Activated naive CD8-positive, alpha-beta T cell treated with anti-CD3 and anti-CD28 coated beads, Interleukin-2, amount 10 ng/mL, durations not matched to agents 7 days and 5 days (primary cell): Measurements from ENCODE around the gene CPNE9. TPM values are rescaled to one million over a fixed set of nuclear protein-coding genes. Genes with fewer than 3 reads are reported as not detected.
A peak's percentile ranks its signal among the peaks of the same experiment; 100 is the strongest.

Experiments
- ATAC-seq: fragments of 150-1000 bp; cut with Tn5 transposase; one replicate; pipeline ENCODE4 v1.10.0; 2021; ENCODE audit warnings: low read depth, moderate library complexity
- POLR2A ChIA-PET: fragments of 350-600 bp; sonication (Branson Sonifier 250); formaldehyde crosslinking; loops from one replicate; lab custom pipeline; 2021; ENCODE audit warnings: antibody characterized with exemption; lab: Charles Lee
- DNase-seq: peaks from one replicate; pipeline ENCODE4 v3.0.0; 2021
- H3K27ac Mint-ChIP-seq: one replicate; pipeline ENCODE4 v1.8.0; 2022; ENCODE audit warnings: mild to moderate bottlenecking, mixed read lengths
- H3K27me3 Mint-ChIP-seq: one replicate; pipeline ENCODE4 v1.8.0; 2022; ENCODE audit warnings: mild to moderate bottlenecking, moderate library complexity, mixed read lengths
- H3K36me3 Mint-ChIP-seq: one replicate; pipeline ENCODE4 v1.8.0; 2021; ENCODE audit warnings: mild to moderate bottlenecking, mixed read lengths
- H3K4me1 Mint-ChIP-seq: one replicate; pipeline ENCODE4 v1.8.0; 2021; ENCODE audit warnings: mixed read lengths
- H3K4me3 Mint-ChIP-seq: one replicate; pipeline ENCODE4 v1.8.0; 2022; ENCODE audit warnings: mild to moderate bottlenecking, moderate library complexity, mixed read lengths
- H3K9me3 Mint-ChIP-seq: one replicate; pipeline ENCODE4 v1.8.0; 2021; ENCODE audit warnings: mixed read lengths
- total RNA-seq, 2 experiments: library from RNA; stranded (reverse); gene quantifications; one replicate each; pipeline ENCODE4 v1.2.3, GENCODE V29; 2021

CPNE9 gene
- total RNA-seq, 2 experiments from 2014 or later, result 1.1 TPM; not detected in 1

DNA sequence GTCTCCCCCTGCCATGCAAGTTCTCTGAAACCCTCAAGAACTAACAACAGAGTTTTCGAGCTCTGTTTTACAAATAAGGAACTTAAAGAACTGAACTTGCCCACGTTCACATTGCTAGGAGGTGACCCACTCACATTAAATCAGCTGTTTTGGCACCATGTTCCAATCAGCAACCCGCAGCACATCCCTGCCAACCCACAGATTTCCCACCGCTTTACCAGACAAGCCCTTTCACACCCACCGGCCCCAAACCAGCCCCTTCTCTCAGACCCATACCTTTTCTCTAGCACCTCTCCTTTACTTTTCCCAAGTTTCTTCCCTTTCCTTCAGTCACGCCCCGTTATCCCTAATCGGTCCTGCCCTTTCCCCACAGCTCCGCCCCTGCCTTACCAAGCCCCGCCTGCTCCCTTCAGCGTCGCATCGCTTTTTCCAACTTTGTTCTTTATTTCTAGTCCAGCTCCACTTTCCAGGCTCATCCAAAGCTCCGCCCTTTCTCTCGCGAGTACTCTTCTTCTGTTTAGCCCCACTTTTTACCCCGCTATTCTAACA lies 27.1 kb downstream of the CPNE9 start:
- Mint-ChIP-seq H3K36me3 (peaks cover 13% of the 10 kb centered on the region), H3K27ac (peak overlapping the region; percentile 96), H3K9me3 (no peaks in the 10 kb centered on the region), H3K4me1 (peaks cover 57% of the 10 kb centered on the region), H3K27me3 (no peaks in the 10 kb centered on the region), H3K4me3 (peak overlapping the region; percentile 96)
- DNase-seq (no peak), ATAC-seq (peak; percentile 38)
- POLR2A ChIA-PET, result interaction anchor here (0.6 to 5.4 kb wide), 12 partner anchors 18 to 1556 kb away, joined by 3 to 65 read pairs (median 5); partner anchors contain the start of genes ARPC4, CRELD1, MTMR14 and OGG1

DNA sequence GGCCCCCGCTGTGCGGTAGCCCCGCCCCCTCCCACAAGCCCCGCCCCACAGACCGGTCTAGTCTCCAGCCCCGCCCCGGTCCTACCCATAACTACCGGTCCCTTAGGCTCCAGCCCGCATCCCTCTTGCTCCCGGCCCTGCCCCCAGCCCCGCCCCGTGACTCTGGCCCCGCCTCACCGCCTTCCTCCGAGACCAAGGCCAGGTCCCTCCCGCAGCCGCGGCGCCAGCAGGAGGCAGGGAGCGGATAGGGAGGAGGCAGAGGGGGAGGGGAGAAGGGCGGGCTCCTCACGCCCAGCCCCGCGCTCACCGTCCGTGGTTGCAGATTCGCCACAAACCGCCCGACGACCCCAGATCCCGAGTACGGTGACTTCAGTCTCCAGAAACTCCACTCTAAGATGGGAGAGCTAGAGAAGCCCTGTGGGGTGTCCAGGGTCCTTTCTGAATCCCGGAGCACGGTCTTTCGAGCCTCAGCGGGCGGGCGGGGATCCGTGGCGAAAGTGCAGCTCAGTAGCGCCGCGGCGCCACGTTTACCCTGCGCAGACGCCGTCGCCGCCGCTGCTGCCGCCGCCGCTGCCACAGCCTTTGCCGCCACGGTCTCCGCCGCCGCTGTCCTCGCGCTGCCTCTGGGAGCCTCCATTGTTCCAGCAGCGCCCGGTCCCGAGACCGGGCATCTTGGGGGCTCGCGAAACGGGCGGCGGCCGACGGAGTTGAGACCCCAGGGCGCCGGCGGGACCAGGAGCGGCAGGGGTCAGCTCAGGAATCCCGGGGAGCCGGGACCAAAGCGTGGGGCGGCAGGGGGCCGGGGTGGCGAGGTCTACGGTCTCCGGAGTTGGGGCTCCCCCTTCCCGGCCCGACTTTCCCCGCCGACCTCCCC lies 27.8 kb downstream of the CPNE9 start, which contains the start of gene BRPF1:
Gene BRPF1 (plus strand): TSS at position 530 of the 874 bp plus-strand sequence. CDS start 2,406 bp downstream, outside the sequence.
- peak within 1 kb of the TSS; percentile 96 for H3K27ac Mint-ChIP-seq
- DNase-seq (peak; percentile 97), ATAC-seq (peak; percentile 92)
- H3K27me3 Mint-ChIP-seq, result no peaks in the 10 kb centered on the region
- peaks cover 60% of the 10 kb centered on the region for H3K4me1 Mint-ChIP-seq
- peaks cover 17% of the 10 kb centered on the region for H3K36me3 Mint-ChIP-seq
- peak within 1 kb of the TSS; percentile 98 for H3K4me3 Mint-ChIP-seq
- H3K9me3 Mint-ChIP-seq, result no peaks in the 10 kb centered on the region
- POLR2A ChIA-PET, result interaction anchor here (0.6 to 5.4 kb wide), 14 partner anchors 11 to 1555 kb away, joined by 3 to 65 read pairs (median 5); partner anchors contain the start of genes ARPC4, CAMK1, CRELD1 and MTMR14

DNA sequence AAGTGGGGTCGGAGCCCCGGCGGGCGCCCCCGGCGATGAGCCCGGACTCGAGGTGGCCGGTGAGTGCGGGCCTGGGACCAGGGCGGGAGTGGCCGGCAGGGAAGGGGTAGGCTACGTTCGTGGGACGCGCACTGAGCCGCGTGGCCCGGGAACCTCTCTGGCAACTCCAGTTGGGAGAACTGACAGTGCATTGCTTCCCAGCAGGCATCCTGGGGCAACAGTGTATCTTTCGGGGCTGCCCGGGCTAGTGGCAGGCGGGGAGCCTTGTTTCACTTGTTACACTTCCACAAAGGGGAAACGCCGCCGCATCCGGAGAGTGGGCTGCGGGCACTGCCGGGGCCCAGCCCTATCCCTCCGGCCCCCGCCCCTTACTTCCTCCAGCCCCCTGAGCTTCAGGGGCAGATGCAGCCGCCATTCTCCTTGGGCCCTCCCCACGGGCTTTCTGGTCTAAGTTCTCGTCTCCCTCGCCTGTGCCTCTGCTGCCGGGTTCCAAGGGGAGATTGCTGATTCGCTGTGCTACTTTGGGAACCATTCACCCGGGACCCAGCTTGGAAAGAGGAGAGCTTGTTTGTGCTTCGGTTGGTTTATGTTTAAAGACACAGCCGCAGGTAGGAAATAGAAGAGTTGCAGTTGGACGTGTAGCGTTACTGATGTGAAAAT lies 28.6 kb downstream of the CPNE9 start:
- DNase-seq, result peak; percentile 78
- peak; percentile 29 for ATAC-seq
- Mint-ChIP-seq H3K27me3 (no peaks in the 10 kb centered on the region), H3K9me3 (no peaks in the 10 kb centered on the region), H3K36me3 (peaks cover 22% of the 10 kb centered on the region), H3K4me3 (peak overlapping the region; percentile 98), H3K4me1 (peaks cover 63% of the 10 kb centered on the region), H3K27ac (peak overlapping the region; percentile 83)
- POLR2A ChIA-PET, result interaction anchor here (0.7 to 5.4 kb wide), 17 partner anchors 10 to 1555 kb away, joined by 3 to 65 read pairs (median 4); partner anchors contain the start of genes ARPC4, CAMK1, CRELD1 and MTMR14

DNA sequence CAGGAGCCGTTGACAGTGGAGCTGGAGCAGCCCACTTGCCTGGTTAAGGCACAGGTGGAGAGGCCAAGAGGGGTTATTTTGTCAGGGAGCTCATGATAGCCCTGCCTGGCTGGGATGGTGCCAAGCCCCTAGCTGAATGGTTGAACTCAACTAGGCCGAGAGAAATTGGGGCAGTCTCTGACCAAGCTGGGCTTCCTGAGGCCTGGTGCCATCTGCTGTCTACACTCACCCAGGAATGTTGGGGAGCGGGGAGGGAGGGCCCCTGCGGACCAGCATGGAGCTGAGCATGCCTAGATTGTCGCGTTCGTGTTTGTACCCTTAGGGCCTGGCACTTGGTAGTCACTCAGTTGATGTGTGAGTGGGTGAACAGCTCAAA lies 29.1 kb downstream of the CPNE9 start:
- Mint-ChIP-seq H3K27ac (peak overlapping the region; percentile 83), H3K9me3 (no peaks in the 10 kb centered on the region), H3K36me3 (peaks cover 22% of the 10 kb centered on the region), H3K27me3 (no peaks in the 10 kb centered on the region), H3K4me3 (peak overlapping the region; percentile 98), H3K4me1 (peaks cover 58% of the 10 kb centered on the region)
- DNase-seq (no peak), ATAC-seq (no peak)
- POLR2A ChIA-PET, result interaction anchor here (0.7 to 5.4 kb wide), 13 partner anchors 10 to 336 kb away, joined by 3 to 65 read pairs (median 4); partner anchors contain the start of genes ARPC4, CAMK1, CRELD1 and MTMR14

DNA sequence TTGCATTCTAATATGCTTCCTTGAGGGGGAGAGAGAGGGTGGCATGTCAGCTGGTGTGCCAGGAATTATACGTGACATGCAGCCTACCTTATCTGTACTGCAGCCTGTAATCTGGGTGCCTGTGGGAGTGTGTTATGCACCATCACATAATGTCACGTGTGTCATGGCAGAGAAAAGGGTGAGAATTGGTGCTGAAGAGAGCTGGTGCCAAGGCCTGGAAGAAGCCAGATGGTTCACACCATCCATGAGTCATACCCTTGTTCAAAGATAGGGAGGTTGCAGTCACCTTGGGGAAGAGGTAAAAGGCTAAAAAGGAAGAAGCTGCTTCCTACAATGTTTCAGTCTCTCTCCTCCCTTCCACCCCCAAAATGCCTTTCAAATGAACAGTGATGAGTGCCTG lies 33.2 kb downstream of the CPNE9 start:
- H3K27ac Mint-ChIP-seq, result peak overlapping the region; percentile 5
- H3K27me3 Mint-ChIP-seq, result no peaks in the 10 kb centered on the region

DNA sequence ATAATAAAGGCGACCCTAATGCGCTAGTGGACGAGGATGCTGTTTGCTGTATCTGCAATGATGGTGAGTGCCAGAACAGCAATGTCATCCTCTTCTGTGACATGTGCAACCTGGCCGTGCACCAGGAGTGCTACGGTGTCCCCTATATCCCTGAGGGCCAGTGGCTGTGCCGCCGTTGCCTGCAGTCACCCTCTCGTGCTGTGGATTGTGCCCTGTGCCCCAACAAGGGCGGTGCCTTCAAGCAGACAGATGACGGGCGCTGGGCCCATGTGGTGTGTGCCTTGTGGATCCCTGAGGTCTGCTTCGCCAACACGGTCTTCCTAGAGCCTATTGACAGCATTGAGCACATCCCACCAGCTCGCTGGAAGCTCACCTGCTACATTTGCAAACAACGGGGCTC lies 35.5 kb downstream of the CPNE9 start:
- ATAC-seq, result no peak
- no peak for DNase-seq
- Mint-ChIP-seq H3K4me3 (no peak overlapping the region), H3K9me3 (no peaks in the 10 kb centered on the region), H3K36me3 (peaks cover 41% of the 10 kb centered on the region), H3K4me1 (peaks cover 36% of the 10 kb centered on the region), H3K27ac (no peak overlapping the region), H3K27me3 (no peaks in the 10 kb centered on the region)
- POLR2A ChIA-PET, result no interaction called here

More for the DNA sequence above, 33.2 kb downstream of the CPNE9 start:
- ATAC-seq, result no peak
- DNase-seq, result no peak
- no peaks in the 10 kb centered on the region for H3K9me3 Mint-ChIP-seq
- peaks cover 44% of the 10 kb centered on the region for H3K36me3 Mint-ChIP-seq
- peaks cover 50% of the 10 kb centered on the region for H3K4me1 Mint-ChIP-seq
- POLR2A ChIA-PET, result interaction anchor here (0.5 to 1.0 kb wide), 2 partner anchors 56 to 305 kb away, joined by 3 to 5 read pairs; partner anchors contain the start of gene ARPC4
- no peak overlapping the region for H3K4me3 Mint-ChIP-seq

DNA sequence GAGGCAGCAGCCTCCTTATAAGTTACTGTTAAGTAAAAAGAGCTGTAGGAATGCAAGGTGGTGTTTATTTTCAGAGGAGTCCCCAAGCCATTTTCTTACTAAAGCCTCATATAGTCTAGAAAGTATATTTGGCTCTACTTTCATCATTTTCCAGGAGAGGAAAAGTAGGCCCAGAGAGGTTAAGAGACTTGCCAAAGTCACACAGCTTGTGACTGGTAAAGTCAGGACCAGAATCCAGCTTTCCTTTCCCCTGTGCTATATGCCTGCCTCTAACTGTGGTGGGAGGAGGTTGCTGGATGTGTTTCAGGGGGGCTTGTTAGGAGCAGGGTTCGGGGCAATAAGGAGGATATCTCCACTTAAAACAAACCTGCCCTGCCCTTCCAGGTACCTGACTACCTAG lies 38.9 kb downstream of the CPNE9 start:
- Mint-ChIP-seq H3K27me3 (no peaks in the 10 kb centered on the region), H3K9me3 (no peaks in the 10 kb centered on the region), H3K4me3 (no peak overlapping the region), H3K4me1 (peaks cover 21% of the 10 kb centered on the region), H3K36me3 (peaks cover 41% of the 10 kb centered on the region), H3K27ac (no peak overlapping the region)
- ATAC-seq (no peak), DNase-seq (no peak)
- POLR2A ChIA-PET, result interaction anchor here (1.3 kb wide), 1 partner anchor 10 kb away, joined by 4 read pairs; no protein-coding TSS in a partner anchor

DNA sequence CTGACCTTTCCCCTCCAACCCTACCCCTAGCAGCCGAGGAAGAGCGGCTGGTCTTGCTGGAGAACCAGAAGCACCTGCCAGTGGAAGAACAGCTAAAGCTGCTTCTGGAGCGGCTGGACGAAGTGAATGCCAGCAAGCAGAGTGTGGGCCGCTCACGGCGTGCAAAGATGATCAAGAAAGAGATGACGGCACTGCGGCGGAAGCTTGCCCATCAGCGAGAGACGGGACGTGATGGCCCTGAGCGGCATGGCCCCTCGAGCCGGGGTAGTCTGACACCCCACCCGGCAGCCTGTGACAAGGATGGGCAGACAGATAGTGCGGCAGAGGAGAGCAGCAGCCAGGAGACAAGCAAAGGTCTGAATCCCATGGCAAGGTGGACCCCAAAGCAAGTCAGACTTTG lies 39.9 kb downstream of the CPNE9 start:
- POLR2A ChIA-PET, result interaction anchor here (2.4 kb wide), 1 partner anchor 11 kb away, joined by 12 read pairs; no protein-coding TSS in a partner anchor
- no peaks in the 10 kb centered on the region for H3K9me3 Mint-ChIP-seq
- no peak overlapping the region for H3K4me3 Mint-ChIP-seq
- H3K4me1 Mint-ChIP-seq, result peaks cover 21% of the 10 kb centered on the region
- H3K27ac Mint-ChIP-seq, result no peak overlapping the region
- ATAC-seq (no peak), DNase-seq (no peak)
- H3K27me3 Mint-ChIP-seq, result no peaks in the 10 kb centered on the region
- peaks cover 40% of the 10 kb centered on the region for H3K36me3 Mint-ChIP-seq

DNA sequence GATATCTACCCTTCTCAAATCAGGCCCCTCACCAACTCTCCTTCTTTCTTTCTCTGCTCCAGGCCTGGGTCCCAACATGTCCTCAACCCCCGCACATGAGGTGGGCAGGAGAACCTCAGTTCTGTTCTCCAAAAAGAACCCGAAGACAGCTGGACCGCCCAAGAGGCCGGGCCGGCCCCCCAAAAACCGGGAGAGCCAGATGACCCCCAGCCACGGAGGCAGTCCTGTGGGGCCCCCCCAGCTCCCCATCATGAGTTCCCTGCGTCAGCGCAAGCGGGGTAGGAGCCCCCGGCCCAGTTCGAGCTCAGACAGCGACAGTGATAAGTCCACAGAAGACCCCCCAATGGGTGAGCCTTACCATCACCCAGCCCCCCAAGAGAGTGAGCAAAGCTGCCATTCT lies 40.5 kb downstream of the CPNE9 start:
- no peak for DNase-seq
- Mint-ChIP-seq H3K4me1 (peaks cover 23% of the 10 kb centered on the region), H3K4me3 (no peak overlapping the region), H3K27ac (no peak overlapping the region), H3K27me3 (no peaks in the 10 kb centered on the region), H3K36me3 (peaks cover 42% of the 10 kb centered on the region), H3K9me3 (no peaks in the 10 kb centered on the region)
- POLR2A ChIA-PET, result interaction anchor here (0.7 to 2.4 kb wide), 2 partner anchors 11 to 49 kb away, joined by 3 to 12 read pairs; partner anchors contain the start of gene ARPC4
- ATAC-seq, result no peak

DNA sequence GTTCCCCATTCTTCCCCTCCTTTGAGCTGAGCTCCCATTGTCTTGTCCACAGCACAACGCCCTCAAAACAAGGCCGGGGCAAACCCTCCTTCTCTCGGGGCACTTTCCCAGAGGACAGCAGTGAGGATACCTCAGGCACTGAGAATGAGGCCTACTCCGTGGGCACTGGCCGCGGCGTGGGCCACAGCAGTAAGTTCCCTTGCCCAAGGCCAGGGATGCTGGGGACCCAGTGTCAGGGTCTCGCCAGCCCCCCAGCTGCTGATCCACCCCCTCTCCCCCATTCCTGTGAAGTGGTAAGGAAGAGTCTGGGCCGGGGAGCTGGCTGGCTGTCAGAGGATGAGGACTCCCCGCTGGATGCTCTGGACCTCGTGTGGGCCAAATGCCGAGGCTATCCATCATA lies 41.9 kb downstream of the CPNE9 start:
- POLR2A ChIA-PET, result interaction anchor here (2.4 kb wide), 1 partner anchor 13 kb away, joined by 12 read pairs; no protein-coding TSS in a partner anchor
- H3K4me1 Mint-ChIP-seq, result peaks cover 31% of the 10 kb centered on the region
- DNase-seq, result no peak
- no peak for ATAC-seq
- peaks cover 35% of the 10 kb centered on the region for H3K36me3 Mint-ChIP-seq
- no peaks in the 10 kb centered on the region for H3K9me3 Mint-ChIP-seq
- no peak overlapping the region for H3K4me3 Mint-ChIP-seq
- H3K27ac Mint-ChIP-seq, result no peak overlapping the region
- H3K27me3 Mint-ChIP-seq, result no peaks in the 10 kb centered on the region

DNA sequence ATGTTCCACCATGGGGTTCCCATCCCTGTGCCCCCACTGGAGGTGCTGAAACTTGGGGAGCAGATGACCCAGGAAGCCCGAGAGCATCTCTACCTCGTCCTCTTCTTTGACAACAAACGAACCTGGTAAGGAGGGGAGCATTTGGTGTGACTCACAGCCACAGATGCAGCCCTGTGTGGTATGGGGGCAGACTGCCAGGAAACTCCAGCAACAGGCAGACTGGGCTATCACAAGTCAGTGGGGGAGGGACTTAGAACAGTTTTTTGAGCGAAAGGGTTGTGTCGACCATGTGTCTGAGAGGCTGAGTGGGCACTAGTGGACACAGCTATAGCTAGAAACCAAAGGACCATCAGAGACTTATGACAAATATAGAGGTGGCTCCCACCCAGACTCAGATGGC lies 42.7 kb downstream of the CPNE9 start:
- POLR2A ChIA-PET, result interaction anchor here (5.3 kb wide), 1 partner anchor 13 kb away, joined by 65 read pairs; the partner anchor contains the start of gene BRPF1
- Mint-ChIP-seq H3K27ac (no peak overlapping the region), H3K36me3 (peaks cover 28% of the 10 kb centered on the region), H3K4me1 (peaks cover 39% of the 10 kb centered on the region), H3K4me3 (no peak overlapping the region), H3K9me3 (no peaks in the 10 kb centered on the region), H3K27me3 (no peaks in the 10 kb centered on the region)
- DNase-seq (no peak), ATAC-seq (no peak)

DNA sequence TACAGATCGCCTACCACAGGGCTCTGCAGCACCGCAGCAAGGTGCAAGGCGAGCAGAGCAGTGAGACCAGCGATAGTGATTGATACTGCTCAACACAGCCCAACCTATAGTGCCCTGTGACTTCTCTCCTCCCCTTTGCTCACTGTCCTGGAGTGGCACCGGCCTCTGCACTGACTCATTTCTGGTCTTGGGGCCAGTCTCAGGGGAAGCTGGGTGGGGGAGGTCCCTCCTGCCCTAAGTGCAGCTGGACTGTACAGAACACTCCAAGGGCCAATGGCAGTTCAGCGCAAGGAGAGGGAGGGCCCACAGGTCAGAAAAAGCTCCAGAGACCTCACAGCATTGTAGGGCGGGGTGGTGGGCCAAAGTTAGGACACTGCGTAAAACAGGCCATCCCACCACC lies 43.6 kb downstream of the CPNE9 start:
- Mint-ChIP-seq H3K4me3 (no peak overlapping the region), H3K36me3 (peaks cover 35% of the 10 kb centered on the region), H3K9me3 (no peaks in the 10 kb centered on the region), H3K4me1 (peaks cover 45% of the 10 kb centered on the region), H3K27ac (peak overlapping the region; percentile 30), H3K27me3 (no peaks in the 10 kb centered on the region)
- POLR2A ChIA-PET, result interaction anchor here (5.3 kb wide), 1 partner anchor 14 kb away, joined by 65 read pairs; the partner anchor contains the start of gene BRPF1
- DNase-seq, result no peak
- ATAC-seq, result no peak
